ES-I3 (cell line): ENCODE results near the gene IGFBP1.

ENCODE experiments used
- H3K36me3 ChIP-seq: 2 replicates; pipeline ENCODE4 v1.6.1; 2013; ENCODE audit warnings: mild to moderate bottlenecking, low read length, control low read depth, moderate library complexity; ENCODE audit not compliant: insufficient read depth
- H3K4me1 ChIP-seq: 2 replicates; pipeline ENCODE4 v1.6.1; 2013; ENCODE audit warnings: mild to moderate bottlenecking, control low read depth, low read length; ENCODE audit not compliant: insufficient read depth
- H3K9ac ChIP-seq: 2 replicates; pipeline ENCODE4 v1.6.1; 2013; ENCODE audit warnings: low read depth, mild to moderate bottlenecking, low read length, moderate library complexity
- H3K9me3 ChIP-seq: 2 replicates; pipeline ENCODE4 v1.6.1; 2013; ENCODE audit warnings: mild to moderate bottlenecking, low read length, moderate library complexity; ENCODE audit not compliant: control insufficient read depth, insufficient read depth

Gene IGFBP1

GRCh38 chr7:45888993-45889366 lies 692 bp downstream of the IGFBP1 start:
- Histone ChIP-seq H3K36me3 (no peaks in the 10 kb centered on the region; the same call in 1 of the 2 replicates), H3K9me3 (no peaks in the 10 kb centered on the region), H3K9ac (peak overlapping the region; percentile 65; the same call in 1 of the 2 replicates), H3K4me1 (no peaks in the 10 kb centered on the region)

GRCh38 chr7:45889367-45890067 lies 1.2 kb downstream of the IGFBP1 start:
- Histone ChIP-seq H3K36me3 (no peaks in the 10 kb centered on the region; the same call in 1 of the 2 replicates), H3K9ac (peak overlapping the region; percentile 32; the same call in 1 of the 2 replicates), H3K9me3 (no peaks in the 10 kb centered on the region), H3K4me1 (no peaks in the 10 kb centered on the region)

DNA sequence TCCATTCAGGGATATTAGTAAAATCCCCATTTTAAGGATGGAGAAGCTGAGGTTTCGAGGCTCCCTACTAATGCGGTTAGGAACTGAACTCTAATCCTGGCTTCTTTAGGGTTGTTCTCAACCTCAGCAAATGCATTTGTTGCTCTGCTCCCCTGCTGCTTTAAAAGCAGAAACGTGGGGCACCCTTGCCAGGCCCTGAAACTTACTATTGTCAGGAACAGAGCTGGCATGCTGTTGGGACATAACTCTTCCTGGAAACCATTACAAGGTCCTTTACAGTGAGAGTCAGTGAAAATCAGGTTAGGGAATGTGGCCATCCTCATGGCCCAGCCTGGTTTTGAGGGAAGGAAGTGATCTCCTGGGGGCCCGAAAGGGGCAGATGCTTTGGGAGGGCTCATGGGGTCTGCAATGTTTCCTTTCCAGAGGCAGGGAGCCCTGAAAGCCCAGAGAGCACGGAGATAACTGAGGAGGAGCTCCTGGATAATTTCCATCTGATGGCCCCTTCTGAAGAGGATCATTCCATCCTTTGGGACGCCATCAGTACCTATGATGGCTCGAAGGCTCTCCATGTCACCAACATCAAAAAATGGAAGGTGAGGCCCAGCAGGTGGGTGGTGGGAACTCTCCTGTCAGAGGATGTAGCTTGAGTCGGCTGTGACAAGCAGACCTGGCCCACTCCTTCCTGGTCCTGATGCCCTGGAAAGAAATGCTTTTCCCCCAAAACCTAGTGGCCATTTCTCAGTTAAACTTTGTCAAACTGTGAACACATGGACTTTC lies 2.0 kb downstream of the IGFBP1 start:
- Histone ChIP-seq H3K9ac (no peak overlapping the region), H3K9me3 (no peaks in the 10 kb centered on the region), H3K4me1 (no peaks in the 10 kb centered on the region), H3K36me3 (no peaks in the 10 kb centered on the region; the same call in 1 of the 2 replicates)

- H3K4me1 ChIP-seq, result no peaks in the 10 kb centered on the region
- no peaks in the 10 kb centered on the region for H3K9me3 ChIP-seq
- no peak overlapping the region for H3K9ac ChIP-seq
- no peaks in the 10 kb centered on the region; the same call in 1 of the 2 replicates for H3K36me3 ChIP-seq
These were observed 2.7 kb downstream of the IGFBP1 start for GRCh38 chr7:45890902-45891461.

GRCh38 chr7:45891462-45892402 lies 3.4 kb downstream of the IGFBP1 start:
- H3K36me3 ChIP-seq, result no peaks in the 10 kb centered on the region; the same call in 1 of the 2 replicates
- H3K9me3 ChIP-seq, result no peaks in the 10 kb centered on the region
- no peak overlapping the region for H3K9ac ChIP-seq
- no peaks in the 10 kb centered on the region for H3K4me1 ChIP-seq

- H3K9me3 ChIP-seq, result no peaks in the 10 kb centered on the region
- no peak overlapping the region for H3K9ac ChIP-seq
- H3K36me3 ChIP-seq, result no peaks in the 10 kb centered on the region; the same call in 1 of the 2 replicates
- H3K4me1 ChIP-seq, result no peaks in the 10 kb centered on the region
These were observed 4.2 kb downstream of the IGFBP1 start for GRCh38 chr7:45892407-45893035.

DNA sequence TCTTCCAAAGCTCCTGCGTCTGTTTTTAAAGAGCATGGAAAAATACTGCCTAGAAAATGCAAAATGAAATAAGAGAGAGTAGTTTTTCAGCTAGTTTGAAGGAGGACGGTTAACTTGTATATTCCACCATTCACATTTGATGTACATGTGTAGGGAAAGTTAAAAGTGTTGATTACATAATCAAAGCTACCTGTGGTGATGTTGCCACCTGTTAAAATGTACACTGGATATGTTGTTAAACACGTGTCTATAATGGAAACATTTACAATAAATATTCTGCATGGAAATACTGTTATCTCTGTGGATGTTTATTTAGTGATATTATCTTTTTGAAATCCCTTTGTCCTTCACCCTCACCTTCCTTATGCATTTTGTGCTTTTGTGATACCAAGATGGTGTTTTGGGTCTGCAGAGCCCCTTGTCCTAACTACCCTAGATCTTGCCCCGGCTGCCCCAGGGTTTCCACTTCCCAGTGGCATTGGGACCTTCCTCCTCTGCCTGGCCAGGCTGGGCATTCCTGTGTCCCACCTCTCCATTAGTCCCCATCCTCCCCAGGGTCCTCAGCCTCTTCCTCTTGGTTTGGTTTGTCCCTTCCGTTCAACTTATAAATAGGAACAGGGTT lies 5.2 kb downstream of the IGFBP1 start:
- H3K4me1 ChIP-seq, result no peaks in the 10 kb centered on the region
- no peaks in the 10 kb centered on the region for H3K9me3 ChIP-seq
- H3K36me3 ChIP-seq, result no peaks in the 10 kb centered on the region; the same call in 1 of the 2 replicates
- H3K9ac ChIP-seq, result no peak overlapping the region

- Histone ChIP-seq H3K9ac (no peak overlapping the region), H3K36me3 (no peaks in the 10 kb centered on the region; the same call in 1 of the 2 replicates), H3K4me1 (no peaks in the 10 kb centered on the region), H3K9me3 (no peaks in the 10 kb centered on the region)
These were observed 5.8 kb downstream of the IGFBP1 start for GRCh38 chr7:45893996-45894664.

GRCh38 chr7:45894665-45895062 lies 6.4 kb downstream of the IGFBP1 start:
- Histone ChIP-seq H3K36me3 (no peaks in the 10 kb centered on the region; the same call in 1 of the 2 replicates), H3K4me1 (no peaks in the 10 kb centered on the region), H3K9ac (no peak overlapping the region), H3K9me3 (no peaks in the 10 kb centered on the region)

GRCh38 chr7:45897042-45897690 lies 8.9 kb downstream of the IGFBP1 start:
- Histone ChIP-seq H3K36me3 (no peaks in the 10 kb centered on the region), H3K9me3 (no peaks in the 10 kb centered on the region), H3K9ac (no peak overlapping the region), H3K4me1 (no peaks in the 10 kb centered on the region)

- no peak overlapping the region for H3K9ac ChIP-seq
- H3K36me3 ChIP-seq, result no peaks in the 10 kb centered on the region
- no peaks in the 10 kb centered on the region for H3K9me3 ChIP-seq
- H3K4me1 ChIP-seq, result no peaks in the 10 kb centered on the region
These were observed 9.9 kb downstream of the IGFBP1 start for GRCh38 chr7:45898222-45898621.

DNA sequence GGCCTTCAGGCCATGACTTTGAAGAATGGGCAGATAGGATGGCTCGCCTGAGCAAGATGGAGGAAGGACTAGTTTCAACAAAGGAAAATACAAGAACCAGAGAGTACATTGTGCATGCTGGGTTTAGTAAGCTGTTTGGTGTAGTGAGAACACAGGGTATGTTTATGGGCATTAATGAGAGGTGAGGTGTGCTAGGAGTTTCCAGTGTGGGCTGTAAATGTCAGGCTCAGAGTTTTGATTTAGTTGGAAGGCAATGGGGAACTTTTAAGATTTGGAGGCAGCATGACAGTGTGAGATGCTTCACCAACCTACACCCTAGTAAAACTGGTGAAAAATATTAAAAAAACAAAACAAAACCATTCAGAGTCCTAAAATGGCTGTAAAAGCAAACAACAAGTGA lies 13.3 kb downstream of the IGFBP1 start:
- H3K9me3 ChIP-seq, result no peaks in the 10 kb centered on the region
- H3K36me3 ChIP-seq, result no peaks in the 10 kb centered on the region
- H3K4me1 ChIP-seq, result no peaks in the 10 kb centered on the region
- no peak overlapping the region for H3K9ac ChIP-seq
